Skin epidermis (tissue), 12 donors: Measurements from ENCODE around the gene SOX6.

Experiments
- H3K27ac ChIP-seq, 21 experiments: fragments of 200-600 bp; sonication (generic) in 11 of 21; one replicate each; pipeline ENCODE4 v1.5.0; 2020; ENCODE audit warnings: mild to moderate bottlenecking in 3 of 21, inconsistent platforms in 2 of 21, moderate library complexity in 2 of 21
- H3K4me3 ChIP-seq, 7 experiments: fragments of 200-600 bp; sonication (generic) in 2 of 7; one replicate each; pipeline ENCODE4 v1.5.0; 2020; ENCODE audit warnings: inconsistent platforms in 2 of 7, mild to moderate bottlenecking in 2 of 7, moderate library complexity in 1 of 7

Gene SOX6

GRCh38 chr11:16120008-16120407 is 236.3 kb downstream of the SOX6 start:
- H3K27ac ChIP-seq = no peak overlapping the region

GRCh38 chr11:16117989-16118756 is 238.2 kb downstream of the SOX6 start:
- Histone ChIP-seq H3K4me3 (no peak overlapping the region), H3K27ac (no peak overlapping the region)

More at GRCh38 chr11:16120008-16120407, 236.3 kb downstream of the SOX6 start:
- H3K4me3 ChIP-seq = no peak overlapping the region

- no peak overlapping the region for H3K4me3 ChIP-seq
- no peak overlapping the region for H3K27ac ChIP-seq
These were observed 241.1 kb downstream of the SOX6 start for GRCh38 chr11:16114978-16115871.

- H3K27ac ChIP-seq = no peak overlapping the region
These were observed 241.9 kb downstream of the SOX6 start for GRCh38 chr11:16114431-16114830.

GRCh38 chr11:16111690-16112089 is 244.7 kb downstream of the SOX6 start:
- H3K27ac ChIP-seq = no peak overlapping the region
- no peak overlapping the region for H3K4me3 ChIP-seq

More at GRCh38 chr11:16114431-16114830, 241.9 kb downstream of the SOX6 start:
- H3K4me3 ChIP-seq = no peak overlapping the region

- no peak overlapping the region for H3K27ac ChIP-seq
- H3K4me3 ChIP-seq = no peak overlapping the region
These were observed 245.5 kb downstream of the SOX6 start for GRCh38 chr11:16110886-16111285.

GRCh38 chr11:16099343-16099900 is 256.9 kb downstream of the SOX6 start:
- Histone ChIP-seq H3K4me3 (no peak overlapping the region), H3K27ac (no peak overlapping the region)

- peak overlapping the region in 1 of 21 experiments; percentile 37 for H3K27ac ChIP-seq
- H3K4me3 ChIP-seq = no peak overlapping the region
These were observed 257.7 kb downstream of the SOX6 start for GRCh38 chr11:16098526-16099205.

- H3K27ac ChIP-seq = no peak overlapping the region
- no peak overlapping the region for H3K4me3 ChIP-seq
These were observed 258.8 kb downstream of the SOX6 start for GRCh38 chr11:16097543-16097942.

- H3K4me3 ChIP-seq = no peak overlapping the region
- no peak overlapping the region for H3K27ac ChIP-seq
These were observed 260.0 kb downstream of the SOX6 start for GRCh38 chr11:16096336-16096735.

GRCh38 chr11:16095756-16096155 is 260.6 kb downstream of the SOX6 start:
- Histone ChIP-seq H3K27ac (no peak overlapping the region), H3K4me3 (no peak overlapping the region)

- no peak overlapping the region for H3K27ac ChIP-seq
- no peak overlapping the region for H3K4me3 ChIP-seq
These were observed 262.3 kb downstream of the SOX6 start for GRCh38 chr11:16093889-16094653.

- Histone ChIP-seq H3K27ac (no peak overlapping the region), H3K4me3 (no peak overlapping the region)
These were observed 264.5 kb downstream of the SOX6 start for GRCh38 chr11:16091862-16092261.

- Histone ChIP-seq H3K4me3 (no peak overlapping the region), H3K27ac (no peak overlapping the region)
These were observed 266.9 kb downstream of the SOX6 start for GRCh38 chr11:16089481-16089880.

- no peak overlapping the region for H3K27ac ChIP-seq
- no peak overlapping the region for H3K4me3 ChIP-seq
These were observed 267.6 kb downstream of the SOX6 start for GRCh38 chr11:16088774-16089173.

GRCh38 chr11:16087886-16088285 is 268.5 kb downstream of the SOX6 start:
- H3K4me3 ChIP-seq = no peak overlapping the region

GRCh38 chr11:16086229-16086819 is 270.0 kb downstream of the SOX6 start:
- Histone ChIP-seq H3K27ac (no peak overlapping the region), H3K4me3 (no peak overlapping the region)

More at GRCh38 chr11:16087886-16088285, 268.5 kb downstream of the SOX6 start:
- H3K27ac ChIP-seq = no peak overlapping the region

- no peak overlapping the region for H3K27ac ChIP-seq
- H3K4me3 ChIP-seq = no peak overlapping the region
These were observed 274.0 kb downstream of the SOX6 start for GRCh38 chr11:16082095-16083055.
